HCT116 (cell line): ENCODE results near the gene C6orf132. TPM values are rescaled to one million over a fixed set of nuclear protein-coding genes. Genes with fewer than 3 reads are reported as not detected.

ENCODE experiments used
- ATAC-seq: fragments of 200-7000 bp; cut with Tn5 transposase; 2 replicates; pipeline ENCODE4 v1.9.1; 2020; ENCODE audit warnings: mild to moderate bottlenecking, moderate library complexity
- BruUV-seq: library from RNA; stranded (reverse); fragments of 400-500 nt; replicated peaks from 2 replicates; lab custom pipeline; 2021; lab: Mats Ljungman, UMichigan
- CTCF ChIA-PET: fragments of 300-600 bp; sonication (Branson Sonifier 250); formaldehyde crosslinking; loops from one replicate; lab custom pipeline; 2021; ENCODE audit warnings: antibody characterized with exemption; lab: Charles Lee
- POLR2A ChIA-PET: fragments of 300-600, 350-600 bp; sonication (Branson Sonifier 250); formaldehyde crosslinking; loops from one replicate; lab custom pipeline; 2021; ENCODE audit warnings: antibody characterized with exemption; lab: Charles Lee
- RAD21 ChIA-PET, 2 experiments: fragments of 300-600 bp; sonication (Branson Sonifier 250); formaldehyde crosslinking; loops; one replicate each; lab custom pipeline; 2023; ENCODE audit warnings: low total read pairs in 2 of 2; ENCODE audit not compliant: uncharacterized antibody in 2 of 2, unreplicated experiment in 2 of 2, low non-redundant PET in 1 of 2; lab: Charles Lee
- DNase-seq: peaks from one replicate; pipeline ENCODE4 v3.0.0-alpha.2; 2010; ENCODE audit warnings: low read depth, low spot score
- H2AFZ ChIP-seq: fragments of 200-600 bp; shearing (Covaris generic), sonication (generic); 2 replicates; pipeline ENCODE4 v1.6.1; 2017; ENCODE audit warnings: low read depth, mixed run types, mixed read lengths, antibody characterized with exemption, low read length; ENCODE audit not compliant: poor library complexity, severe bottlenecking
- H3K27ac ChIP-seq: 2 replicates; pipeline ENCODE4 v1.5.1; 2012; ENCODE audit warnings: low read depth, low read length
- H3K27me3 ChIP-seq: fragments of 200-600 bp; sonication (generic); 2 replicates; pipeline ENCODE4 v1.6.1; 2016; ENCODE audit warnings: mixed run types, low read length, mixed read lengths; ENCODE audit not compliant: insufficient read depth
- H3K36me3 ChIP-seq, 2 experiments: fragments of 200-500 bp in 1 of 2; fragments of 200-600 bp in 1 of 2; sonication (Bioruptor generic) in 1 of 2; sonication (generic) in 1 of 2; 2 replicates each; pipeline versions ENCODE4 v1.5.1 to v1.6.1; 2014 to 2016; ENCODE audit warnings: low read length in 2 of 2, inconsistent platforms in 1 of 2, mixed read lengths in 1 of 2, mixed run types in 1 of 2; ENCODE audit not compliant: insufficient read depth in 2 of 2, control insufficient read depth in 1 of 2
- H3K4me1 ChIP-seq, 2 experiments: fragments of 200-600 bp in 1 of 2; sonication (generic) in 1 of 2; 2 replicates each; pipeline versions ENCODE4 v1.5.1 to v1.6.1; 2012 to 2017; ENCODE audit warnings: low read length in 2 of 2, inconsistent platforms in 1 of 2, mild to moderate bottlenecking in 1 of 2, mixed read lengths in 1 of 2, mixed run types in 1 of 2, moderate library complexity in 1 of 2; ENCODE audit not compliant: insufficient read depth in 2 of 2, control insufficient read depth in 1 of 2
- H3K4me2 ChIP-seq: fragments of 200-600 bp; sonication (generic); 2 replicates; pipeline ENCODE4 v1.6.1; 2017; ENCODE audit warnings: mixed run types, low read length, mixed read lengths
- H3K4me3 ChIP-seq, 2 experiments: fragments of 200-600 bp in 1 of 2; sonication (generic) in 1 of 2; replicated peaks in 1 of 2; 2 replicates each; pipeline ENCODE4 v1.5.1; 2011 to 2016; ENCODE audit warnings: low read length in 2 of 2, control low read depth in 1 of 2, low read depth in 1 of 2, mild to moderate bottlenecking in 1 of 2, mixed read lengths in 1 of 2, mixed run types in 1 of 2
- H3K79me2 ChIP-seq: fragments of 200-600 bp; sonication (generic); 2 replicates; pipeline ENCODE4 v1.6.1; 2017; ENCODE audit warnings: mild to moderate bottlenecking, mixed run types, low read length, moderate library complexity, mixed read lengths; ENCODE audit not compliant: insufficient read depth
- H3K9ac ChIP-seq: fragments of 200-600 bp; sonication (generic); 2 replicates; pipeline ENCODE4 v1.6.1; 2016; ENCODE audit warnings: low read length, mixed read lengths
- H3K9me2 ChIP-seq: fragments of 200-600 bp; sonication (generic), shearing (Covaris generic); 2 replicates; pipeline ENCODE4 v1.6.1; 2017; ENCODE audit warnings: mixed run types, mild to moderate bottlenecking, moderate library complexity; ENCODE audit not compliant: insufficient read depth
- H3K9me3 ChIP-seq, 2 experiments: fragments of 200-500 bp in 1 of 2; fragments of 200-600 bp in 1 of 2; sonication (Bioruptor generic) in 1 of 2; sonication (generic) in 1 of 2; 2 replicates each; pipeline ENCODE4 v1.6.1; 2014 to 2017; ENCODE audit warnings: low read length in 2 of 2, mixed read lengths in 2 of 2, inconsistent platforms in 1 of 2, low read depth in 1 of 2, mild to moderate bottlenecking in 1 of 2, mixed run types in 1 of 2, moderate library complexity in 1 of 2; ENCODE audit not compliant: control insufficient read depth in 1 of 2, insufficient read depth in 1 of 2
- H4K20me1 ChIP-seq: fragments of 200-600 bp; sonication (generic), shearing (Covaris generic); 2 replicates; pipeline ENCODE4 v1.6.1; 2017; ENCODE audit warnings: mixed run types, mild to moderate bottlenecking, moderate library complexity; ENCODE audit not compliant: insufficient read depth
- ATF3 ChIP-seq: IDR thresholded peaks from 2 replicates; pipeline ENCODE4 v1.6.1; 2012
- CBX3 ChIP-seq: IDR thresholded peaks from 2 replicates; pipeline ENCODE4 v1.6.1; 2012; ENCODE audit warnings: low read depth
- ELF1 ChIP-seq: IDR thresholded peaks from 2 replicates; pipeline ENCODE4 v1.6.1; 2012; ENCODE audit warnings: low read depth, borderline replicate concordance
- EZH2 ChIP-seq: fragments of 200-600 bp; sonication (generic); IDR thresholded peaks from 2 replicates; pipeline ENCODE4 v1.6.1; 2017; ENCODE audit warnings: antibody characterized with exemption, mixed run types
- JUND ChIP-seq: IDR thresholded peaks from 2 replicates; pipeline ENCODE4 v1.6.1; 2012
- POLR2AphosphoS5 ChIP-seq: IDR thresholded peaks from 2 replicates; pipeline ENCODE4 v1.6.1; 2011; ENCODE audit warnings: mild to moderate bottlenecking, low read depth, low read length, moderate library complexity
- REST ChIP-seq: IDR thresholded peaks from 2 replicates; pipeline ENCODE4 v1.6.1; 2012; ENCODE audit warnings: low read depth
- SP1 ChIP-seq: IDR thresholded peaks from 2 replicates; pipeline ENCODE4 v1.6.1; 2012; ENCODE audit warnings: low read depth
- TCF7L2 ChIP-seq: IDR thresholded peaks from 2 replicates; pipeline ENCODE4 v1.7.0; 2011; ENCODE audit warnings: borderline replicate concordance, inconsistent platforms; ENCODE audit not compliant: insufficient read depth, insufficient read length; ENCODE audit errors: extremely low read depth
- YY1 ChIP-seq: IDR thresholded peaks from 2 replicates; pipeline ENCODE4 v1.6.1; 2011; ENCODE audit warnings: low read length, low read depth, moderate library complexity, mild to moderate bottlenecking; ENCODE audit not compliant: insufficient replicate concordance; ENCODE audit errors: extremely low read depth
- ZBTB33 ChIP-seq: IDR thresholded peaks from 2 replicates; pipeline ENCODE4 v1.6.1; 2011; ENCODE audit warnings: mild to moderate bottlenecking, low read length, moderate library complexity; ENCODE audit not compliant: insufficient replicate concordance; ENCODE audit errors: extremely low read depth
- ZFX ChIP-seq: fragments of 450-650 bp; IDR thresholded peaks from 2 replicates; pipeline ENCODE4 v1.6.1; 2017
- ZNF274 ChIP-seq: fragments of 200-500 bp; sonication (Bioruptor generic); IDR thresholded peaks from 2 replicates; pipeline ENCODE4 v1.6.1; 2014; ENCODE audit warnings: mild to moderate bottlenecking, low read depth, low read length, inconsistent platforms
- intact Hi-C: fragments of 100-400 bp; cut with micrococcal nuclease; formaldehyde crosslinking; loops from 2 replicates; pipeline ENCODE4 v1.10.0; 2022
- total RNA-seq: library from RNA; stranded (reverse); gene quantifications from one replicate; pipeline ENCODE4 v1.2.1, GENCODE V29; 2021; ENCODE audit not compliant: unreplicated experiment

Gene C6orf132
- total RNA-seq, 1 experiment from 2014 or later, result 18.9 TPM

DNA sequence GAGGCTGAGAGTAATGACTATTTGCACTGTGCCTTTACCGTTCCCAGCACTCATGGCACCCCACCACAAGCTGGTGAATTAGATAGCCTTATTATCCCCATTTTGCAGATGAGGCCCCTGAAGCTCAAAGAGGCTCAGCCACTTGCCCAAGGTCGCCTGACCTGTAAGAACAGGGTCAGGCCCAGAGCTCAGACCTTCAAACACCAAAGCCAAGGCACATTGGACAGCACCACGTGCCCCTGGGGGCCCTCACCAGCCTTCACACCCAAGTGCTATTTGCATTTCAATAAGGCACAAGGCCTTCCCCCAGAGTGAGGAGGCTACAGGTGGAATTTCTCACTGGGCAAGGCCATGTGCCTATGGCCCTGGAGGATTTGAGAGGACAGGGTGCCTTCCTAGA is 14.2 kb upstream of the C6orf132 start:
- no peak overlapping the region for H3K27ac ChIP-seq
- H3K79me2 ChIP-seq, result no peaks in the 10 kb centered on the region
- DNase-seq (no peak), ATAC-seq (no peak)
- no peak overlapping the region for H3K9ac ChIP-seq
- ChIA-PET POLR2A (no interaction called here), RAD21 (no interaction called here), CTCF (no interaction called here)
- no peak overlapping the region for H2AFZ ChIP-seq
- TF ChIP-seq POLR2AphosphoS5 (no peak), ZFX (no peak), YY1 (no peak), SP1 (no peak), ELF1 (no peak), CBX3 (no peak), ZBTB33 (no peak), JUND (no peak), ZNF274 (no peak), ATF3 (no peak), EZH2 (no peak), REST (no peak), TCF7L2 (no peak)
- H3K4me2 ChIP-seq, result no peak overlapping the region
- BruUV-seq, result no TSS peak
- no peaks in the 10 kb centered on the region for H3K9me3 ChIP-seq
- H3K4me1 ChIP-seq, result peaks cover 0 to 7% of the 10 kb centered on the region in 2 experiments; a peak in 1 of 4 replicates
- no peaks in the 10 kb centered on the region for H4K20me1 ChIP-seq
- no peaks in the 10 kb centered on the region for H3K27me3 ChIP-seq
- H3K4me3 ChIP-seq, result no peak overlapping the region
- H3K36me3 ChIP-seq, result no peaks in the 10 kb centered on the region
- intact Hi-C loops, result no loop called here
- no peaks in the 10 kb centered on the region for H3K9me2 ChIP-seq
